B cell (primary cell): ENCODE results near the gene CNTNAP4.

ENCODE experiments used
- CTCF ChIP-seq: fragments of 200-600 bp; IDR thresholded peaks from one replicate; pipeline ENCODE4 v1.8.0; 2022; ENCODE audit warnings: antibody characterized with exemption, mild to moderate bottlenecking
- EZH2 ChIP-seq: IDR thresholded peaks from 2 replicates; pipeline ENCODE4 v1.6.1; 2012; ENCODE audit warnings: borderline replicate concordance, low read depth, mild to moderate bottlenecking, moderate library complexity, low read length; ENCODE audit not compliant: insufficient read depth, poor library complexity, severe bottlenecking

GRCh38 chr16:76583945-76584344 is 306.7 kb downstream of the CNTNAP4 start:
- TF ChIP-seq CTCF (no peak), EZH2 (no peak)
